Kasumi-1 (cell line): ENCODE data around the gene MED12L.
"Not testable (repeated sequence)": the region's sequence is repeated elsewhere in the genome, so short reads cannot be mapped to it uniquely, and the experiment has no call there.

Source experiments
- DNase-seq, 2 experiments: peaks; one replicate each; lab custom pipeline; 2025; lab: John Stamatoyannopoulos, UW

The MED12L gene

DNA sequence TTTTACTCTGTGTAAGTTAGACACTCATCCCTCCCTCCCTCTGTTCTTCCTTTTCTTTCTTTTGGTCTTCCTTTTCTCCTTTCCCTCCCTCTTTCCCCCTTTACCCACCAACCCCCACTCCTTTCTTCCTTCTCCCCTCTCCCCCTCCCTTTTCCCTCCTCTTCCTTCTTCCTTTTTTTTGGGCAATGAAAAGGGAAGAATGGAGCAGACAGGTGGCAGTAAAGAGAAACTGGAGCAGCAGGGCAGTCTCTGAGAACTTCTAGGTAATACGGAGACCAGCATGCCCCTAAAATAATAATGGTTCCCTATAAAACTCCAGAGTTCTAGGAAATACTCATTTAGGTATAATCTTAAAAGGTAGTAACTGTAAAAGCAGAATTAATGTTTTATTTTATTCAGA is 129.0 kb downstream of the MED12L start:
- DNase-seq = no peak

DNA sequence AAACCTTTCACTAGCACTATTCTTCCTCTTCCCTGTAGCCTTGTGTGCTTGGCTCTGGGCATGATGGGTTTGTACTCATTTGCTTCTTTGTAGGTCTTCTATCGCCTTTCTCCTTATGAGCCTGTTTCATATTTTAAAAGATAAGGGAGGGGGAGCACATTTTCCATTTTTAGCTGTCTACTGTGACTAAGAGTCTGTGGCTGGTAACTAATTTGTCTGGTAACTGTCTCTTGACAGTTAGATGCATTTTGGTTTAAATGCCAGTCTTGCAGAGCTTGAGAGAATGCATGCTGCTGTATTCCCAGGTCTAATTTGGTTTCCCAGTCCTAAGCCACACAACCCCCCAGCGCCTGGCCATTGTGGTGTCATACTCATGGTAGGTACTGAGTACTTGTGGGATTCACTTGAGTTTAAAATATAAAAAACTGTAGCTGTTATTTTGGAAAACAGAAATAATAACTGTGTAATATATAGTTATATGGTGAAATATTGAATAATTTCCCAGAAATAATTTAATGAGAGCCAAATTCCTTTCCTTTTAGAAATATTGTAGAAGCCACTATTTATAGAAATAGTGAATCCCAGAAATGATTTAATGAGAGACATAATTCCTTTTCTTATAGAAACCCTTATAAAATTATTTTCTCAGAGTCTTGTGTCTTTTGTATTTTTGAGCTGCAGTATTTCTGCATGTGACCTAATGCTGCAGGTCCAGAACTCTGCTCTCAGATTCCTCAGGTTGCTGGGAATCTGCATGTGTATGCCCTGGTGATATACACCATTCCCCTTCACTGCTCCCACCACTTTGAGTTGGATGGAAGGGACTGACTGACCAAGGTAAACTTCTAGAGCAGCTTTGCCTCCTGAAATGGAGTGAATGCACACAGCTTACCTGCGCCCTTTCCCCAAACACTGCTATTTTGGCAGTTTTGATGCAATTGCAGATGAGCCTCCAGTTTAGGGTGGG is 131.5 kb downstream of the MED12L start:
- peak in 1 of 2 experiments; percentile 16 for DNase-seq

DNA sequence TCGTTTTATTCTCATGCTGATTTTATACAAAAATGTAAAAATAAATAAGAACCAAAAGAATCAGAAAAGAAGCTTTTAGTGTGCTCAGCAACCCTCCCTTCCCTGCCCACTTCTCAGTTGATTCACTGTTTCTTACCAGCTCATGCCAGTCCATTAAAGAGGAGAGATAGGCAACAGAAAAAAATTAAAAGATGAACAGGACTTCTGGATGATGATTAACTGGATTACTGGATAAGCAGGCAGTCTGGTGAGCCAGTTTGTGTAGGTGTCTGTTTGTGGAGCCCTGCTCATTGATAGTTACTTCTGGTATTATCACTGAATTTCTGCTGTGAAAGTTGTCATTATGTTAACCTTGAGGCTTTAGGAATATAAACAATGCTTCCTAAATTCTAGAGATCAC is 132.7 kb downstream of the MED12L start:
- DNase-seq = no peak

DNA sequence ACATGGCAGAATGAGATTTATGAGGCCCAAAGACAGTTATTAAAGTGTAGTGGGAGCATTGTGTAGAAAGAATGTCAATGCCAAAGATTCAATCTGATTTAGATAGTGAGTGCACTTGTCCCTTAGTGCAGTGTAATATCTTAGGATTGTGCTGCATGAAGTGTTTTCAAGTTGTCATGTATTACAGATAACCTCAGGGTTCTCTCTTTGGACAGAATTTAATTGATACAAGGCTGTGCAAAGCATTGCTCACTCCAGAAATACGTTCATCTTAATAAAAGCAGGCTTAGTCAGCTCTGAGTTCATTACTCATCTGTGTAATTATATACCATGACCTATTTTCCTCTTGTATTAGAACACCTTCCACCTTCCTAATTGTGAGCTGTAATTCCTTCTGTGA is 133.6 kb downstream of the MED12L start:
- DNase-seq = no peak

DNA sequence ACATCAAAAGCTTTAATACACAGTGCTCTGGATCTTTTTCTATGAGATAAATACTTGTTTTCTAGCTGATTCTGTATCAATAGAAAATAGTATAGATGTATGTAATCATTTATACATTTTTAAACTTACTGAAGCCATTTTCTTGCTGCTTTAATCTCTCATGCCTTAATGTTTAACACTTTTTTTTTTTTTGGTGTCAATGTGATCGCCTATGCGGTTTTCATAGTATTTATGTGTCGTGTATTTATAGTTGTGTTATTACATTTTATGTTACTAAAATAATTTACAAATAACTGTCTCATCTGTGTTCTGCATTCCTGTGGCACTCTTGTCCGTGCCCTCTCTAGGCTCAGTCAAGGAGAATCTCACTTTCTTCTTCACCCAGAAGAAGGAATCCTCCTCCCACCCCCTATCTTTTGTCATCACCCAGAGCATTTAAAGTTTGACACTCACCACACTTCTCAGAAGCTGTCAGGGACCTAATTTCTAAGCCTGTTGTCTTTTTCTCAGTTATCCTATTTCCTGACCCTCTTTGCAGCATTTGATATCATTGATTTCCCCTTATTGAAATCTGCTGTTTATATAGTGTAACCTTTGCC is 138.9 kb downstream of the MED12L start:
- no peak for DNase-seq

DNA sequence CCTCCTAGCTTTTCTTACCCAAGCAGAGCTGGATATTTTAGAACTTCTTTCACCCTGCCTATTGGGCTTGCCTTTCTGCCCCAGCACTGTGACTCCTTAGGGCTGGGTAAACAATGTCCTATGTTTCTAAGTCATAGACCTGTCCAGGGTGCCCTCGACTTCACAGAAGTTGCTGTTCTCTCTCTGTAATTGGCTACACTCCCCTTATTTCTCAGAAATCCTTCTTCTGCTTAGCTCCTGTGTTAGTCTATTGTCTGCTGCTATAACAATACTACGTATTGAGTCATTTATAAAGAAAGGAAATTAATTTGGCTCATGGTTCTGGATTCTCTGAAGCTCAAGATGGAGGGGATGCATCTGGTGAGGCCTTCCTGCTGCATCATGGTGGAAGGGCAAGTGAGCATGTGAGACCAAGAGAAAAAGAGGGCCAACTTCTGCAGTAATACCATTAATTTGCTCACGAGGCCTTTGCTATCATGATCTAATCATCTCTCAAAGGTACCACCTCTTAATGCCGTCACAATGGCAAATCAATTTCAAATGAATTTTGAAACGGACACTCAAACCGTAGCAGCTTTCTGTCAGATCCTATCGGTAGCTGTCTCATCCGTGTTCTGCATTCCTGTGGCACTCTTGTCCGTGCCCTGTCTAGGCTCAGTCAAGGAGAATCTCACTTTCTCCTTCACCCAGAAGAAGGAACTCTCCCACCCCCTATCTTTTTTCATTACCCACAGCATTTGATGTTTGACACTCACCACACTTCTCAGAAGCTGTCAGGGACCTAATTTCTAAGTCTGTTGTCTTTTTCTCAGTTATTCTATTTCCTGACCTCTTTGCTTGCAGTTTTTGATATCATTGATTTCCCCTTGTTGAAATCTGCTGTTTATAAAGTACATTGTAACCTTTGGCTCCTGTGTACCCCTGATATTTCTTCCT is 139.8 kb downstream of the MED12L start:
- DNase-seq = no peak

DNA sequence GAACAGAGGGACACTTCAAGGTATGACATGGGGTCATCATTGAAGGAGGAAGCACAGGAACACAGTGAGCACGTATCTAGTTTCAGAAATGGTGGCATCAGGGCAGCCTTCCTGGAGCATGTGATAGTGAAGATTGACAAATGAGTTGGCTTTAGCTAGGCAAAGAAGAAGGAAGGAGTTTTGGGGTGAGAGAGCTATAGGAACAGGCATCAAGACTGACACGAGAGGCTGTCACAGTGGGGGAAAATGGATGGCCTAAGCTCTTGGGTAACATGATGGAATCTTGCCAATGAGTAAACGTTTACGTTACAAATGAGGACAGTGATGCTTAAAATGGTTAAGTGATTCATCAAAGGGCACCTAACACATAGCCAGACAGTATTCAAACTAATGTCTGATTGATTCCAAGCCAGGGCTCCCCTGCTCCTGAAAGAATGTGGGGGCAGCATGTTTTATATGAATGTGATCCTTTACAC is 140.7 kb downstream of the MED12L start:
- no peak for DNase-seq

DNA sequence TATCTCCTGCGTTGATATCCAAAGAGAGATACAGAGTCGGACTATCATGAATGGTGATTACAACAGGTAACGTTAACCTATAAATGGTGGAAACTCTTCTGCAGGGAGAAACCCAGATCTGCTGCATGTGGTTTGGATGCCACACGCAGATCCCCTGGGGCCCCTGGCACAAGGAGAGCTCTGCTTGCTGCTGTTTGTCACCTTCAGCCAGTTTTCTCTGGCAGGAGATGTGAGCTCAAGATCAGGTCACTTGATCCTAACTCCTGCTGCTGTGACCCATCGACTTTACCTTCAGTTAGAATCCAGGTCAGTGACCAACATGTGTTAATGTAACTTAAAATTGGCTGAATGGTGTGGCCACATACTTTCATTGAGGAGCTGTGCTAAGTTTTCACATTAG is 141.4 kb downstream of the MED12L start:
- DNase-seq = no peak

DNA sequence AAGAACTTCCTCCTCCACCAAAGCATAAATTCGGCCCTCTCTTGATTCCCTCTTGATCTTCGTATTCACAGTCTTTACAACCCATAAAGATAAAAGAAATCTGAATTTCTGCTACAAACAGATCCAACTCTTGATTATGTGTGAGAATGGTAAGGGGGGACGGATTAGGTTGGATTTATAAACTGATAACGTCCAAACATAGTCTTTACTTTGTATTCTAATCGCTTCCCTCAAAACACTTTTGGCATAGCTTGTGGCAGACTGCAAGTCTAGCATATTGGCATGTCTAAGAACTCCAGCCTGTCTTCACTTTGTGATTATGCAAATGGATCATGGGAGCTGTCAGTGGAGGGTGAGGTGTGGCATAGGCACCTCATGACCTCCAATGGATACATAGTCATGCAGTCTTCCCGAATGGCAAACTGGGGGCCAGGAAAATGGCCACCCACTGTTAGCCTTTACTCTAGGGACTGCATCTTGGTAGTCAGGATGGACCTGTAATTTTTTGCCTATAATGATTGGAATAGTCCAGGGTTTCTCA is 141.9 kb downstream of the MED12L start:
- DNase-seq = no peak

DNA sequence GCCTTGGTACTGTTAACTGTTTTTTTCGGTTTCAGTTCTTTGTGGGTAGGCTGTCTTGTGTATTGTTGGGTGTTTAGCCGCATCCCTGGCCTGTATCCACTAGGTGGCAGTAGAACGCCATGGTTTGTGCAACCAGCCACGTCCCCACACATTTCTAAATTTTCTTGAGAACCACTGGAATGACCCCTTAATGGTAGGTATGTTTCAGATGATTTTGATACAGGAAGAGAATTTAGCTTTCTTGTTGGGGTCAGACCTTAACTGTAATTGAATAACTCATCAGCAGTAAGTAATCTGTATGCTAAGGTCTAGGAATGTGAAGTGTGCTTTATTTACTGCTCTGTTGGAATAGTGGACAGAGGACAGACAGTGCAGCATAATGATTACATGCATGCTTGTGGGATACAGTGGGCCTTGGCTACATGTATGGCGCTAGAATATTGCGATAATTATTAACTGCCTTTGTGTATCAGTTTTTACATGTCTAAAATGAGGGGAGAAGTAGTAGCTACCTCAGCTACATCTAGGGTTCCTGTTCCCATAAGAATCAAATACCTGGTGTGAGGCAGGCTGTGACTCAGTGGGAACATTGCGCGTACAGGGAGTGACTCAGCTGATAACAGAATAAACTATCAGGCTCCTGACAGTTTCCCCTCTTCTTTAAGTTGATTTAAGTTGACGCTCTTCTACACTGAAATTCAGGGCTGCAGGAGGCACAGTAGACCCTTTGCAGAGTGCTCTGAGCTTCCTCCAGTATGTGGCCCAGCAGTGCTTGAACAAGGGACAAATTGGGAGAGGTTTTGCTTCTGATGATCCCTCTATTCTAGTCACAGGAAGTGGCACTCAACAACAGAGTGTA is 142.6 kb downstream of the MED12L start:
- peak; percentile 68 to 77 for DNase-seq

DNA sequence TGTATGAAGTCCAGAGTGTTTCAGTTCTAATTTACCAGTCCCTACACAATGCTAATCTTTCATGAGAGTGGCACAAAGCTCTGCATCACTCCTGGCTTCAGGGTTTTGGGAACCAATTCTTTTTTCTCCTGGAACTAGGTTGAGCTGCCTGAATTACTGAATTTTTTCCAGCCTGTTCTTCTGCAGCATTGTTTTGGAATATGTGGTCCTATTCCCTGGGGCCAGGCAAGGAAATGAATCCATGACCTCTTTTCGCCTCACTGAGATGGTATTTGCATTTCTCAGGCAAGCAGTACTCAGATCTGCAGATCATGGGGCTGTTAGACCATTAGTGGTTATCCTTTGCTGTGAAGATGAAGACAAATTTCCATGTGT is 143.2 kb downstream of the MED12L start:
- DNase-seq = no peak

DNA sequence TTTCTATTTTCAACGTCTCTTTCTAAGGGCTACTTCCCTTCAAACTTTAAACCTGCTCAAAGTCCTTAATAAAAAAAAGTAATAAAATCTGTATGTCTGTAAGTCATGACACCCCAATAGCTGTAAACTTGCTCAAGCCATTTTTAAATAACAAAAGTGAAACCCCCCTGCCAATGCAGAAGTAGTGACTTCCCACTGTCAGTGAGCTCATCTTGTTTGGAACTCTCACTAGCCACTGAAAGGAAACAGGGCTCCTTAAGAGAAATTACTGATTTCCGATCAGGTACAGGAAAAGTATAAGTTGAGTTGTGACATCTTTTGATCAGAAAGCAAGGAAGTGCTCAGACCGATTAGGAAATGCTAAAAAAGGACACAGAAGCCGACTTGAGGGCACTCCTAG is 145.2 kb downstream of the MED12L start:
- DNase-seq = peak; percentile 23 to 54

DNA sequence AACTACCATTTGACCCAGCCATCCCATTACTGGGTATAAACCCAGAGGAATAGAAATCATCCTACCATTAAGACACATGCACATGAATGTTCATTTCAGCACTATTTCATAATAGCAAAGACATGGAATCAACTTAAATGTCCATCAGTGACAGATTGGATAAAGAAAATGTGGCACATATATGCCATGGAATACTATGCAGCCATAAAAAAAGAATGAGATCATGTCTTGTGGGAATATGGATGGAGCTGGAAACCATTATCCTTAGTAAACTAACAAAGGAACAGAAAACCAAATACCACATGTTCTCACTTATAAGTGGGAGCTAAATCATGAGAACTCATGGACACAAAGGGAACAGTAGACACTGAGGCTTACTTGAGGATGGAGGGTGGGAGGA is 146.9 kb downstream of the MED12L start:
- not testable (repeated sequence) for DNase-seq

DNA sequence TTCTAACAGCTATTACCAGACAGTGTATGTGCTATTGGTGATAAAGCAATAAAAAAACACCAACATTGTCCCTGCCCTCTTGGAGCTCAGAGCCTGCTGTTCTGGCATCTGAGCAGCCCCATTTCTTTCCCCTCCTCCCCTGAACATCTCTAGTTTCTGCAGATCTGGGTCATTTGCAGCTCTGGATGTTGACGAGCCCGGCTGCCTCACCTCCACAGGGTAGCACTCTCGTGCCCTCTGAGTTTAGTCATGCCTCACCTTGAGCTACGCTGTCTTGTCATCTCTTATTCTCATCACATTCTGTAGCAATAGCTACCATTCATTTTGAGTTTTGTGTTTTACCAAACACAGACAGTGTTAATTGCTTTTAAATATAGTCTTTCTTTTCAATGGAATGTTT is 147.5 kb downstream of the MED12L start:
- DNase-seq = no peak

DNA sequence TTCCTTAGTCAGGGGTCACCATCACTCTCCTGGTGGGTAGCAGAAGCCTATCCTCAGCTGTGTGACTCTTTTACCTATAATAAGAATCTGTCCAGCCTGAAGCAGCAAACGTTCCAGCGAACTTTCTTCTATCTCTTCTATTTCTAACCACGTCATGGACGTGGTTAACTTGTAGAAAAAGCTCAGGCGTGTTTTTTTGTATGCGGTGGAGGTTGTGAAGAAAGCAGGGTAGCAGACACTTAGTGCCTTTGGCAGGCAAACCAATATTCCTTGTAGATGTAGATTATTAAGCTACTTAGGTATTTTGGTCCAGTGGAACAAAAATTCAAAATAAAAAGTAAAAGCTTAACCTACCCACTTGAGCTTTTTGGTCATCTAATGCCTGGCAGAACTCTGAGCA is 149.4 kb downstream of the MED12L start:
- no peak for DNase-seq

DNA sequence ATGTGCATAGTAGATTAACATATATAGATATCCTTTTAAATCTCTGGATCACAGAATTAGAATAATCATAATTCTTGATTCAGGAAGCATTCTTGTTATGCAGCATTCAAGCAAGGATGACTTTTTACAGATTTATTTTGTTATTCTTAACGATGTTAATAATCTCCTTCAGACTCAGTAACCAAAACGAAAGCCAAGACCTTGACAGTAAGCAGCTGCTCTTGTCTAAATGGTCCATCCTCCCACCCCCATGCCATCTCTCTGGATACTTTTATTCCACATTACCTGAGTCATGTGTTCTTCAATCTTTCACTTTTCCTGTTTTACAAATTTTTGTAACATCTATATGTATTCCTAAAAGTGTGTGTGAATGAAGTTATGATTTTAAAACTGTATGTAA is 150.9 kb downstream of the MED12L start:
- no peak for DNase-seq

DNA sequence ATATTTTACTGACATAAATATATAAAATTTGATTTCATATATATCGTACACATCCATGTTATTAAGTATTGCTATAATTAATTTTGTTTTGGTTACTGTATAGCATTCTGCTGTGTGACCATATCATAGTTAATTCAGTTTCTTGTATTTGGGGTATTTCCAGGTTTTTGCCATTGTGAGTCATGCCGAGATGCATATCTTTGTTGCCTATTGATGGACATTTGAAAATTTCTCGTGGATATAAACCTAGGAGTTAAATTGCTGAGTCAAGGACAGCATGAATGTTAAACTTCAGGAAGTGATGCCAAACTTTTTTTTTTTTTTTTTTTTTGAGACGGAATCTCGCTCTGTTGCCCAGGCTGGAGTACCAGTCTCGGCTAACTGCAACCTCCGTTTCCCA is 151.3 kb downstream of the MED12L start:
- no peak for DNase-seq

DNA sequence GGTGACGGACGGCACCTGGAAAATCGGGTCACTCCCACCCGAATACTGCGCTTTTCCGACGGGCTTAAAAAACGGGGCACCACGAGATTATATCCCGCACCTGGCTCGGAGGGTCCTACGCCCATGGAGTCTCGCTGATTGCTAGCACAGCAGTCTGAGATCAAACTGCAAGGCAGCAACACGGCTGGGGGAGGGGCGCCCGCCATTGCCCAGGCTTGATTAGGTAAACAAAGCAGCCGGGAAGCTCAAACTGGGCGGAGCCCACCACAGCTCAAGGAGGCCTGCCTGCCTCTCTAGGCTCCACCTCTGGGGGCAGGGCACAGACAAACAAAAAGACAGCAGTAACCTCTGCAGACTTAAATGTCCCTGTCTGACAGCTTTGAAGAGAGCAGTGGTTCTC is 156.5 kb downstream of the MED12L start:
- not testable (repeated sequence) for DNase-seq

DNA sequence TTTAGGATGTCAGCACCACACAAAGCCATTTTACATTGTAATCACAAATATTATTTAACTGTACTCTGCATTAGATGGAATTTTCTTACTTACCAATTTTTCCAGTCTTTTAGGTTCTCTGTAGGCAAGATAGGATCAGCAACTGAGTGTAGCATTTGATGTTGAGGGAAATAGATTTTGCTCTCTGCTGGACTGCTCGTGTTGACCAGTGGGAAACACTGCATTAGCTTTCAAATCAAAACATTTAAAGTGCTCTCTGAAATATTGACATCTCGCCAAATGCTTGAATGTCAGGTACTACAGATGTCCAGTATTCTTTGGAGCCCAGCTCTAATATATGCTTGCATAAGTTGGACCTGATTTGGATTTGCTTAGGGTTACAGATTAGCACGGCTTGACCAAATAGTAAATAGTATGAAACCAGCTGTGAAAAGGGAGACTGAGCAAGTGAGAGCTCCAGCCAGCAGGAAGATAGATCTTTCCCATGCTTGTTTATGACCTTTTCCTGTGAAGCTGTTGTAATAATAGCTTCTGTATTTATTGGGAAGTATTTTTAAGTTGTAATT is 163.4 kb downstream of the MED12L start:
- no peak for DNase-seq

DNA sequence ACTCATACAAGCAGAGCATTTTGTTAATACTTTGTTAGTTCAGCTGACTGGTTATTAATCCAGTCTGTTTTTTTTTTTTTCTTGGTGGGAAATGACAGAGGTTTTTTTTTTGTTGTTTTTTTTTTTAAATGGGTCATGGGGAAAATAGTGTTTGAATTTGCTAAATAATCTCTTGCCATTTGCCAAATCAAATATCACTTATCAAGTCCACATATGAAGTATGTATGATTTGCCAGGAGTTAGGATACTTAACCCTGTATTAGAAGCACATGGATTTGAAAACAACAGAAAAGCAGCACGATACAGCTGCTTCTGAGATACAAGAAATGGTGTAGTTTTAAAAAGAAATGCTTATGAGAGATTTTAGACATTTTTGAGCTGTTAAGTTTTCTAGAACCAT is 171.3 kb downstream of the MED12L start:
- DNase-seq = no peak

DNA sequence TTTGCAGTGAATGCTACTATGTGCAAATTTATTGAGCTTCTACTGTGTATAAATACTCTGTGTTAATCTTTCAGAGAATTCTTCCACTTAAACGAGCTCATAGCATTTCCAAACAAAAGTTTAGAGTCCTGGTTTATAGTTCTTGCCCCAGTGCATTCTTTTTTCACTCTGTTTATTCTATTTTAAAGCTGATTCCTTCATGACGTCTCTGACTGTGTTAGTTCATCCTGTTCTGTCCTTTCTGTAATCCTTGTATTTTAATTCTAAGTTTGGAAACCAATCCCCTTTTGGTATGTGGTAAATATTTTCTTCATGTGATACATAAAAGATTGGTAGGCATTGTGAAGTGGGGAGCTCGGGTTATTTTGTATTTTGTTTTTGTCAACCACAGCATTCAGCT is 174.2 kb downstream of the MED12L start:
- no peak for DNase-seq
